Calu3 (cell line): Measurements from ENCODE around the gene KCNT1. TPM values are rescaled to one million over a fixed set of nuclear protein-coding genes. Genes with fewer than 3 reads are reported as not detected.

Experiments
- BruUV-seq: library from RNA; stranded (reverse); fragments of 400-500 nt; replicated peaks from 2 replicates; lab custom pipeline; 2021; lab: Mats Ljungman, UMichigan
- CTCF ChIA-PET: fragments of 300-600 bp; sonication (Branson Sonifier 250); formaldehyde crosslinking; loops from one replicate; lab custom pipeline; 2022; ENCODE audit warnings: antibody characterized with exemption; lab: Charles Lee
- DNase-seq: peaks from one replicate; pipeline ENCODE4 v3.0.0; 2022
- H3K27ac Mint-ChIP-seq: one replicate; pipeline ENCODE4 v1.8.0; 2022; ENCODE audit warnings: mixed read lengths; ENCODE audit not compliant: unreplicated experiment
- H3K27me3 Mint-ChIP-seq: one replicate; pipeline ENCODE4 v1.8.0; 2022; ENCODE audit warnings: mixed read lengths; ENCODE audit not compliant: unreplicated experiment
- H3K36me3 Mint-ChIP-seq: one replicate; pipeline ENCODE4 v1.8.0; 2022; ENCODE audit warnings: mild to moderate bottlenecking, moderate library complexity, mixed read lengths; ENCODE audit not compliant: insufficient read depth, unreplicated experiment
- H3K4me1 Mint-ChIP-seq: one replicate; pipeline ENCODE4 v1.8.0; 2022; ENCODE audit warnings: mild to moderate bottlenecking, low read depth, mixed read lengths; ENCODE audit not compliant: unreplicated experiment
- H3K4me3 Mint-ChIP-seq: one replicate; pipeline ENCODE4 v1.8.0; 2022; ENCODE audit warnings: mild to moderate bottlenecking, low read depth, moderate library complexity, mixed read lengths; ENCODE audit not compliant: unreplicated experiment
- H3K9me3 Mint-ChIP-seq: one replicate; pipeline ENCODE4 v1.8.0; 2022; ENCODE audit warnings: low read depth, mixed read lengths; ENCODE audit not compliant: unreplicated experiment
- CTCF ChIP-seq: fragments of 200-600 bp; IDR thresholded peaks from one replicate; pipeline ENCODE4 v1.8.0; 2022; ENCODE audit warnings: antibody characterized with exemption; ENCODE audit not compliant: unreplicated experiment
- intact Hi-C: fragments of 100-400 bp; cut with micrococcal nuclease; formaldehyde crosslinking; loops from one replicate; pipeline ENCODE4 v1.10.0; 2022; ENCODE audit not compliant: unreplicated experiment
- total RNA-seq: library from RNA; stranded (reverse); gene quantifications from 2 replicates; pipeline ENCODE4 v1.2.3, GENCODE V29; 2022

Gene KCNT1
- total RNA-seq, 1 experiment from 2014 or later: not detected

GRCh38 chr9:135745189-135745588 lies 43.2 kb downstream of the KCNT1 start:
- no peak overlapping the region for H3K4me3 Mint-ChIP-seq
- CTCF ChIA-PET: no interaction called here
- intact Hi-C loops: no loop called here
- peaks cover 57% of the 10 kb centered on the region for H3K27me3 Mint-ChIP-seq
- no peaks in the 10 kb centered on the region for H3K4me1 Mint-ChIP-seq
- H3K9me3 Mint-ChIP-seq: no peaks in the 10 kb centered on the region
- no peak for DNase-seq
- H3K36me3 Mint-ChIP-seq: no peaks in the 10 kb centered on the region
- H3K27ac Mint-ChIP-seq: no peak overlapping the region
- no peak for TF ChIP-seq CTCF
- BruUV-seq: no TSS peak

GRCh38 chr9:135745686-135746324 lies 43.8 kb downstream of the KCNT1 start:
- H3K27me3 Mint-ChIP-seq: peaks cover 58% of the 10 kb centered on the region
- no peaks in the 10 kb centered on the region for H3K4me1 Mint-ChIP-seq
- CTCF ChIA-PET: no interaction called here
- no peak for DNase-seq
- H3K36me3 Mint-ChIP-seq: no peaks in the 10 kb centered on the region
- no TSS peak for BruUV-seq
- H3K9me3 Mint-ChIP-seq: no peaks in the 10 kb centered on the region
- H3K4me3 Mint-ChIP-seq: no peak overlapping the region
- TF ChIP-seq CTCF: no peak
- intact Hi-C loops: no loop called here
- no peak overlapping the region for H3K27ac Mint-ChIP-seq

DNA sequence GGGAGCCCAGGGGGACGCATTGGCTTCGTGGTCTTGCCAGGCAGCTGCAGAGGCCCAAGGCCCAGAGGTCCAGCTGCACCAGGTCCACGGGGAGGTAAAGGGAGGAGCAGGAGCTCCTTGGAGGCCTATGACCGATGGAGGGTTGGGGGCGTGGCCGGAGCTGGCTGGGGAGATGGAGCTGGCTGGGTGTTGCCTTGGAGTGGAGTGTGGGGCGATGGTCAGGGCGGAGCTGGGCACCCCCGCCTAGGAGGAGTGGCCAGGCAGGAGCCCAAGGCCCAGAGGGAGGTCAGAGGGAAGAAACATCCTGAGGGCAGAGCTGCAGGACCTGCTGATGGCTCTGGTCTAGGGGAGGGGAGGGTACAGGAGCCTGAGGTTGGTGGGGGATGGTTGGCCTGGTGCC lies 44.6 kb downstream of the KCNT1 start:
- intact Hi-C loops: no loop called here
- H3K36me3 Mint-ChIP-seq: no peaks in the 10 kb centered on the region
- no peaks in the 10 kb centered on the region for H3K4me1 Mint-ChIP-seq
- peaks cover 63% of the 10 kb centered on the region for H3K27me3 Mint-ChIP-seq
- H3K27ac Mint-ChIP-seq: no peak overlapping the region
- CTCF ChIA-PET: no interaction called here
- no peak for TF ChIP-seq CTCF
- no peaks in the 10 kb centered on the region for H3K9me3 Mint-ChIP-seq
- DNase-seq: no peak
- BruUV-seq: no TSS peak
- no peak overlapping the region for H3K4me3 Mint-ChIP-seq

DNA sequence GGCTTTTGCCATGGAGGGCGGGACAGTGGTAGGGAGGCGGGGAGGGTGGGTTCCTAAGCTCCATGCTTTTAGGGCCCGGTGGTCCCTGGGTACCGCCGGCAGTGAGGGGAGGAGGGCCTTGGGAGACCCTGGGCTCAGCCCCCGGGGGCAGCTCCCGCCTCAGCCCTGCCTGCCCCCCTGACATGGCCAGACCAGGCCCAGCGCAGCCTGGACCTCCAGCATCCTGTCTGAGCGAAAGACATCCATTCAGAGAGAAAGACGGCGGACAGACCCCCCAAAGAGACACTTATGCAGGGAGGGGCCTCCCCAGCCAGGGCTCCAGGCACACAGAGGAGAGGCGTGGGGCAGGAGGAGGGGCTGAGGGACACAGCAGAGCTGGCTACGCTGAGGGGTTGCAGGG lies 45.3 kb downstream of the KCNT1 start:
- Mint-ChIP-seq H3K36me3 (no peaks in the 10 kb centered on the region), H3K27me3 (peaks cover 66% of the 10 kb centered on the region), H3K4me1 (no peaks in the 10 kb centered on the region), H3K4me3 (no peak overlapping the region), H3K27ac (no peak overlapping the region), H3K9me3 (no peaks in the 10 kb centered on the region)
- TF ChIP-seq CTCF: no peak
- CTCF ChIA-PET: interaction anchor here (0.7 kb wide), 1 partner anchor 281 kb away, joined by 3 read pairs; no protein-coding TSS in a partner anchor
- intact Hi-C loops: no loop called here
- no peak for DNase-seq
- BruUV-seq: no TSS peak
